Left lung (tissue), 10 donors: ENCODE measurements around the gene PCNX1. TPM values are rescaled to one million over a fixed set of nuclear protein-coding genes. Genes with fewer than 3 reads are reported as not detected.
A peak's percentile ranks its signal among the peaks of the same experiment; 100 is the strongest.

Experiments used
- ATAC-seq: fragments of 200-7000 bp; cut with Tn5 transposase; one replicate; pipeline ENCODE4 v1.9.1; 2020; ENCODE audit warnings: moderate library complexity
- DNase-seq, 4 donors: peaks; one replicate each; pipeline ENCODE4 v3.0.0-alpha.2; 2013 to 2020
- H3K27ac ChIP-seq, 2 donors: fragments of 200-600 bp; sonication (generic) in 1 of 2; one replicate each; pipeline versions ENCODE4 v1.5.0 to v1.8.0; 2020 to 2021
- H3K27me3 ChIP-seq, 2 donors: fragments of 200-600 bp; sonication (generic) in 1 of 2; one replicate each; pipeline versions ENCODE4 v1.5.0 to v1.8.0; 2020 to 2021
- H3K36me3 ChIP-seq, 2 donors: fragments of 200-600 bp; sonication (generic) in 1 of 2; one replicate each; pipeline versions ENCODE4 v1.5.0 to v1.8.0; 2020 to 2021
- H3K4me1 ChIP-seq, 2 donors: fragments of 200-600 bp; one replicate each; pipeline ENCODE4 v1.8.0; 2021
- H3K4me3 ChIP-seq, 2 donors: fragments of 200-600 bp; sonication (generic) in 1 of 2; one replicate each; pipeline versions ENCODE4 v1.5.0 to v1.8.0; 2020 to 2021; ENCODE audit warnings: mild to moderate bottlenecking in 1 of 2
- H3K9me3 ChIP-seq, 2 donors: fragments of 200-600 bp; sonication (generic) in 1 of 2; one replicate each; pipeline versions ENCODE4 v1.5.0 to v1.8.0; 2020 to 2021
- CTCF ChIP-seq, 2 donors: fragments of 200-600 bp; sonication (generic) in 1 of 2; IDR thresholded peaks; one replicate each; pipeline versions ENCODE4 v1.5.0 to v1.8.0; 2021; ENCODE audit warnings: antibody characterized with exemption in 2 of 2
- intact Hi-C, 2 donors: fragments of 100-400 bp; cut with DNase I; formaldehyde crosslinking; loops; one replicate each; pipeline versions ENCODE4 v1.11.2 to v1.14.2; 2022
- polyA plus RNA-seq, 6 donors: library from polyadenylated mRNA; unstranded; fragments of 120-200 nt; gene quantifications; one replicate each; pipeline ENCODE4 v1.2.1, GENCODE V29; 2013; ENCODE audit not compliant: insufficient read length in 6 of 6
- total RNA-seq, 2 donors: library from RNA; stranded (reverse); fragmentation: NEBNext Ultra II Directional; extraction: Animal tissue kit (Norgen Biotek cat#: 25700); gene quantifications; one replicate each; pipeline ENCODE4 v1.2.1, GENCODE V29; 2021
- donor health status: DM: no; HTN: yes; CAD: no.
- donor health status: DM: no; HTN: no; CAD: no.

Gene PCNX1
- total and polyA plus RNA-seq, 8 donors = 36.9 to 65.8 (median 49.6) TPM

- ATAC-seq (peak; percentile 28), DNase-seq (no peak)
- Histone ChIP-seq H3K27ac (peak overlapping the region in 1 of 2 donors; percentile 97), H3K9me3 (no peaks in the 10 kb centered on the region), H3K36me3 (no peaks in the 10 kb centered on the region), H3K27me3 (no peaks in the 10 kb centered on the region), H3K4me3 (no peak overlapping the region), H3K4me1 (peaks cover 0 to 55% of the 10 kb centered on the region in 2 donors)
- intact Hi-C loops = no loop called here
- no peak for TF ChIP-seq CTCF (IDR thresholded peaks at IDR 0.05)
Measured at GRCh38 chr14:70881549-70882177, 25.6 kb upstream of the PCNX1 start.

GRCh38 chr14:70882776-70883492 is 24.3 kb upstream of the PCNX1 start:
- no peaks in the 10 kb centered on the region for H3K36me3 ChIP-seq
- peak; percentile 63 for ATAC-seq
- no peak for DNase-seq
- intact Hi-C loops = no loop called here
- no peak overlapping the region for H3K4me3 ChIP-seq
- peaks cover 5 to 68% of the 10 kb centered on the region in 2 donors for H3K4me1 ChIP-seq
- H3K27me3 ChIP-seq = no peaks in the 10 kb centered on the region
- peak overlapping the region in 1 of 2 donors; percentile 97 for H3K27ac ChIP-seq
- no peaks in the 10 kb centered on the region for H3K9me3 ChIP-seq
- TF ChIP-seq CTCF (IDR thresholded peaks at IDR 0.05) = no peak

GRCh38 chr14:70884595-70885342 is 22.5 kb upstream of the PCNX1 start:
- H3K4me1 ChIP-seq = peaks cover 7 to 76% of the 10 kb centered on the region in 2 donors
- H3K27me3 ChIP-seq = no peaks in the 10 kb centered on the region
- H3K27ac ChIP-seq = peak overlapping the region in 1 of 2 donors; percentile 97
- DNase-seq (no peak), ATAC-seq (no peak)
- no peak overlapping the region for H3K4me3 ChIP-seq
- TF ChIP-seq CTCF (IDR thresholded peaks at IDR 0.05) = no peak
- intact Hi-C loops = no loop called here
- H3K9me3 ChIP-seq = no peaks in the 10 kb centered on the region
- no peaks in the 10 kb centered on the region for H3K36me3 ChIP-seq

- no peak for TF ChIP-seq CTCF (IDR thresholded peaks at IDR 0.05)
- no peak for ATAC-seq
- Histone ChIP-seq H3K27ac (peak overlapping the region in 1 of 2 donors; percentile 97), H3K4me1 (peaks cover 7 to 76% of the 10 kb centered on the region in 2 donors), H3K27me3 (no peaks in the 10 kb centered on the region), H3K36me3 (no peaks in the 10 kb centered on the region), H3K9me3 (no peaks in the 10 kb centered on the region), H3K4me3 (no peak overlapping the region)
- DNase-seq = no peak
- intact Hi-C loops = no loop called here
Measured at GRCh38 chr14:70885343-70886022, 21.8 kb upstream of the PCNX1 start.
